GM12874 (cell line): ENCODE data around the gene FNDC8.

Experiments used
- CTCF ChIP-seq: IDR thresholded peaks from 2 replicates; pipeline ENCODE4 v1.5.1; 2011; ENCODE audit warnings: low read depth, mild to moderate bottlenecking, control low read depth, low read length, moderate library complexity; ENCODE audit not compliant: insufficient read depth

Gene FNDC8

DNA sequence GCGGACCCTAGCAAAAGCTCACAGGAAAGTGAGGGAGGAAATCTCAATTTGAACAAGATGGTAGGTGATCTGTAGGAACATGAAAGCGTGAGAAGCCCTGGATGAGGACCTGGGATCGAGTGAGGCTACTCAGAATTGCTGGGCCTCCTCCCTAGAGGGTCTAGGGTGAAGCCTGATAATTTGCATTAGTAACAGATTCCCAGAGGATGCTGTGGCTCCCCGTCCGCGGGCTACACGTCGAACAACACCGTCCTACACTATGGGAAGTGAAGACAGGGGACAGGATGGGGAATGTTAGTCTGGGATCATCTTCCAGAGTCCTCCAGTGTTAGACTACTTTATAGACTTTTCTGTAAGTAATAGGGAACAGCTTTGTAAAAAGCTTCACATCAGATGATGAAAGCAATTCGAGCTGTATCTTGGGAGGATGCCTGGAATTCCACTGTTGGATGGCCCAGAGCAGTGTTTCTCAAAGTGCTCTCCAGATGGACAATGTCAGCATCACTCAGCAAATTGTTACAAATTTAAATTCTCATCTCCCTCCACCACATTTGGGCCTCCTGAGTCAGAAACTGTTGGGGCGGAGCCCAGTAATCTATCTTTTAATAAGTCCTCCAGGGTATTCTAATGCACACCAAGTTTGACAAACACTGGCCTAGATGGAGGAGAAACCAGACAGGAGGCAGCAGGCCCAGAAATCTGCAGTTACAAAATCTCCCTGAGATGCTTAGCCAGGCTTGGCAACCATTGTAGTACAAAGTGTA, 6.5 kb downstream of the FNDC8 start:
- TF ChIP-seq CTCF = no peak

DNA sequence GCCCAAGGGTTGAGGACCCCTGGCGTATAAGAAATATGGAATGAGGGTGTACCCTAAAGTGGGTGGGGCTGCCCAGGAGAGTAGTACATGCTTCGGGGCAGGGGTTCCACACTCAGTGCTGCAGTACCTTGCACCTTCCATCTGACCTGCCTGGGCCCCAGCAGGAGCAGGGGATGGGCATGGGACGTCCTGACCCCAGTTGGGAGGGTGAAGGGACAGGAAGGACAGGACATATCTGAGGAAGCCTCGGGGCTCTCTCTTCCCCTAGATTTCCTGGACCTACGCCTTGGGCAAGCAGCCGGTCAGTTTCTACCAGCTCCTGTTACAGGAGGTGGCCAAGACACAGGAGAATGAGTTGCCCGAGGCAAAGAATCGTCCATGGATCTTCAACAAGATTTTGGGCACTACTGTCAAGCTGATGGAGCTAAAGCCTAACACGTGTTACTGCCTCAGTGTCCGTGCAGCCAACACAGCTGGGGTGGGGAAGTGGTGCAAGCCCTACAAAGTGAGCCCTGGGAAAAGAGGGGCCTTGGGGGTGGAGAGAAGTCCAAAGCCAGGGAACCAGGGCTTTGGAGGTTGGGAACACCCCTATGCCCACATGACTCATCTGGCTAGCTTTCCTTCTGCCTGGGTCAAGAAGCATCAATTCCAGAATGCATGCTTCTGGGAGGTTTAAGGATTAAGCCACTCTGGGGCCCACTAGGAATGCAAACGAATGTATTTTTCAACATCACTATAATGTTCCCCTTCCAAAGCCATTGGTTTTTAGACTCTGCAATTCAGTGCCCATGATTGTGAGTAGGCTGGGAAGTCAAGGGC, 7.9 kb downstream of the FNDC8 start:
- no peak for TF ChIP-seq CTCF

DNA sequence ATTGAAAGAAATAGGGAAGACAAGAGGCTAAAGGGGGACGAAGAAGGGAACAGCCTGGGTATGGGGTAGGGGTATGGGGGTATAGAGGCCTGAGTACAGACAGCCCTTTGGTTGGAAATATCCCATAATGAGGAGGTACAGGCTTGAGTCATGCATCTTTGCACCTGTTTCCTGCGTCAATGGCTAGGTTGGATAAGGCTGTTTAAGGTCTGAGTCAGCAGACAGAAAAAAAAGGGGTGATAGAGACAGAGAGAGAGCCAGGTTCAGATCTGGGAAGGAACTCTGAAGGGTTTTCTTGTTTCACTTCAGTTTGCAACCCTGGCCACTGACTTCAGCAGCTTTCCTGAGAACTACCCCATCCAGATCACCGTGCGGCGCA, 8.5 kb downstream of the FNDC8 start:
- TF ChIP-seq CTCF = no peak

DNA sequence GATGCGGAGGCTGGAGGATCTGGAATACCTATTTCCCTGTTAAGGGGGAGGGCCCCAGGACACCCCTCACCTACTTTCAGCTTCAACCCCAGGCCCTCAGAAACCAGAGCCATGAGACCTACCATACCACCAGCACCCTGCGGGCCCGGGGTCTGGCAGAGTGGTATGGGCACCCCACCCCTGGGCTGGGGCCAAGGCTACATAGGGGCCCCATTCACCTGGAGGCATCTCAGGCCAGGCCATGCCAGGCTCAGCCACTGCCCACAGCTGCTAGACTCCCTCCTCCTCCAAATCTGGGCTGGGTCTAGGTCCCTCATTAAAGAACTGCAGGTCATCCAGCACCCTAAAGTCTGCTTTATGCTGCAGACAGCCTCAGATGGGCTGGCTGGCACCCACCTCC, 9.0 kb downstream of the FNDC8 start:
- TF ChIP-seq CTCF = no peak

DNA sequence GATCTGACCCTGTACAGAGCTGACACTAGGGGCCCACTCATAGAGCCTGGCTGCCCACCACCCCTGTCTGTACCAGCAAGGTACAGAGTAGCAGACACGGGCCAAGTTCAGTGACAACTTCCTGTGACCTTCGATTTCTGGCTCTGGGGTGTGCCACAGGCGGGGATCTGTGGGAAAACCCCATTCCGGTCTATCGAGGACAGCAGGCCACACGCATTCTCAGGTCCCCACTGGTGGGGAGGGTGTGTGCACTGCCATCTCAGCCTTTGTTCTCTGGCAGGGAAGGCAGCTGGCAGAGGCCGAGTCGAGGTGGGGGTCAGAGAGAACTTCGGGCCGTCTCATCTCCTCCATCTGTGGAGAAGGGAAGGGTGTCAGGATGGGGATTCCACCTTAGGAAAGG, 10.7 kb downstream of the FNDC8 start:
- TF ChIP-seq CTCF = no peak

DNA sequence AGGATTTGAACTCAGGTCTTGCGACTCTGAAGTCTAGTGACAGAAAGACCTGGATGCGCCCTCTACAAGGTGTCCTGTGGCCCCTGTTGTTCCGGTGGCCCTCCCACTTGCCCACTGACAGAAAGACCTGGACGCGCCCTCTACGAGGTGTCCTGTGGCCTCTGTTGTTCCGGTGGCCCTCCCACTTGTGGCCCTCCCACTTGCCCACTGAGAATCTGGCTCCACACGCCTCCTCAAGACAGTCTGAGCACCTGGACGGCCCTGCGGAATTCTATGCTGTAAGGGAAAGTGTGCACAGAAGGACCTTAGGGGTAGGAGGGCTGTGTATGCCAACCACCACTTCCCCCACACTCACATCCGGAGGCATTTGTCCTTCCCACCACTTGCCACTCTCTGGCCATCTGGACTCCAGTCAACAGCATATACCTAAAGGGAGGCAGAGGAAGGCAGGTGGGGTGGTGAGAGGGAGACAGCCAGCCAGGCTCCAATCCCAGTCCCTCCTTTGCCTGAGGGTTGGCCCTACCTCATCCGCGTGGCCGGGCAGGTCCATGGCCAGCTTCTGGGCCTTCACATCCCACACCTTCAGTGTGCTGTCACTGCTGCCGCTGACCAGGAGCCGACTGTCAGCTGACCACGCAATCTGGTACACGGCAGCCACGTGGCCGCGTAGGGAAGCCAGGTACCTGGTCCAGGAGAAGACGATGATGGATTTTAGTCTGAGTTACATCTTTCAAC, 11.6 kb downstream of the FNDC8 start:
- no peak for TF ChIP-seq CTCF

- no peak for TF ChIP-seq CTCF
These were observed 13.9 kb downstream of the FNDC8 start for GRCh38 chr17:35135322-35135721.
